SK-N-SH (cell line): ENCODE results near the gene CA5A.
"Not testable (repeated sequence)": the region's sequence is repeated elsewhere in the genome, so short reads cannot be mapped to it uniquely, and the experiment has no call there.

Source experiments
- ELF1 ChIP-seq: IDR thresholded peaks from 2 replicates; pipeline ENCODE4 v1.4.0; 2012
- EP300 ChIP-seq, 2 experiments: IDR thresholded peaks; 2 replicates each; pipeline versions ENCODE4 v1.4.0 to v1.6.1; 2012; ENCODE audit warnings: borderline replicate concordance in 1 of 2, low read depth in 1 of 2, low read length in 1 of 2
- FOSL2 ChIP-seq: IDR thresholded peaks from 2 replicates; pipeline ENCODE4 v1.4.0; 2012; ENCODE audit warnings: low read depth, mild to moderate bottlenecking, moderate library complexity, borderline replicate concordance
- GABPA ChIP-seq: IDR thresholded peaks from 2 replicates; pipeline ENCODE4 v1.4.0; 2012; ENCODE audit warnings: low read depth, mild to moderate bottlenecking
- IRF3 ChIP-seq: fragments of 150-350 bp; IDR thresholded peaks from 2 replicates; pipeline ENCODE4 v1.6.1; 2016; ENCODE audit warnings: mild to moderate bottlenecking, low read depth, low read length
- MEF2A ChIP-seq: IDR thresholded peaks from 2 replicates; pipeline ENCODE4 v1.4.0; 2012; ENCODE audit warnings: low read depth, borderline replicate concordance
- MXI1 ChIP-seq: IDR thresholded peaks from 2 replicates; pipeline ENCODE4 v1.6.1; 2012; ENCODE audit warnings: mild to moderate bottlenecking, low read depth, low read length, improper control_type of control experiment
- POLR2AphosphoS5 ChIP-seq: IDR thresholded peaks from 2 replicates; pipeline ENCODE4 v1.6.1; 2012; ENCODE audit warnings: low read depth, low read length
- RFX5 ChIP-seq: IDR thresholded peaks from 2 replicates; pipeline ENCODE4 v1.6.1; 2012; ENCODE audit warnings: mild to moderate bottlenecking, improper control_type of control experiment, low read length
- TAF1 ChIP-seq: IDR thresholded peaks from 2 replicates; pipeline ENCODE4 v1.6.1; 2012; ENCODE audit warnings: low read depth, mild to moderate bottlenecking, low read length, moderate library complexity, borderline replicate concordance
- TF ChIP-seq, protein P1 (sequence below): fragments of 200-600 bp; sonication (generic); IDR thresholded peaks from 2 replicates; pipeline ENCODE4 v1.6.1; 2017; ENCODE audit warnings: antibody characterized with exemption, mild to moderate bottlenecking, moderate library complexity
- TF ChIP-seq, protein P2 (sequence below): IDR thresholded peaks from 2 replicates; pipeline ENCODE4; 2012

DNA sequence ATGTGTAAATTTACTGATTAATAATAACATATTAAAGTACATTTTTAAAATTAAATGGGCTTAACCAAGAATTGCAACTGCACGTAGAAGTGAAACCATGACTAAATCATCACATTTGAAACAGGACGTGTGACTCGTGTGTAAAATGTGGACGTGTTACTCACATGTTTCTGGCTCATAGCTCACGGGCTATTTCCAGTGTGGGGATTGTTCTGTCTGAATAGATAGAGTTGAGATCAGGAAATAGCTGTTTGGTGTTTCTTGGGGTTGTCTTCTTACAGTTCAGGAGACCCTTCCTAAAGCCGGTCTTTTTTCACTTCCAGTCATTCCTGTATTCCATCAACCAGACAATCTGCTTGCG is 47.4 kb upstream of the CA5A start:
- TF ChIP-seq MEF2A; TAF1; MXI1; IRF3; ELF1; RFX5; GABPA; POLR2AphosphoS5; FOSL2; EP300 (IDR thresholded peaks at IDR 0.05; ENCODE audit: borderline replicate concordance in 1 of 2, low read depth in 1 of 2, low read length in 1 of 2): not testable (repeated sequence)
- TF ChIP-seq, protein P1, sequence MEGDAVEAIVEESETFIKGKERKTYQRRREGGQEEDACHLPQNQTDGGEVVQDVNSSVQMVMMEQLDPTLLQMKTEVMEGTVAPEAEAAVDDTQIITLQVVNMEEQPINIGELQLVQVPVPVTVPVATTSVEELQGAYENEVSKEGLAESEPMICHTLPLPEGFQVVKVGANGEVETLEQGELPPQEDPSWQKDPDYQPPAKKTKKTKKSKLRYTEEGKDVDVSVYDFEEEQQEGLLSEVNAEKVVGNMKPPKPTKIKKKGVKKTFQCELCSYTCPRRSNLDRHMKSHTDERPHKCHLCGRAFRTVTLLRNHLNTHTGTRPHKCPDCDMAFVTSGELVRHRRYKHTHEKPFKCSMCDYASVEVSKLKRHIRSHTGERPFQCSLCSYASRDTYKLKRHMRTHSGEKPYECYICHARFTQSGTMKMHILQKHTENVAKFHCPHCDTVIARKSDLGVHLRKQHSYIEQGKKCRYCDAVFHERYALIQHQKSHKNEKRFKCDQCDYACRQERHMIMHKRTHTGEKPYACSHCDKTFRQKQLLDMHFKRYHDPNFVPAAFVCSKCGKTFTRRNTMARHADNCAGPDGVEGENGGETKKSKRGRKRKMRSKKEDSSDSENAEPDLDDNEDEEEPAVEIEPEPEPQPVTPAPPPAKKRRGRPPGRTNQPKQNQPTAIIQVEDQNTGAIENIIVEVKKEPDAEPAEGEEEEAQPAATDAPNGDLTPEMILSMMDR: not testable (repeated sequence)
- TF ChIP-seq, protein P2, sequence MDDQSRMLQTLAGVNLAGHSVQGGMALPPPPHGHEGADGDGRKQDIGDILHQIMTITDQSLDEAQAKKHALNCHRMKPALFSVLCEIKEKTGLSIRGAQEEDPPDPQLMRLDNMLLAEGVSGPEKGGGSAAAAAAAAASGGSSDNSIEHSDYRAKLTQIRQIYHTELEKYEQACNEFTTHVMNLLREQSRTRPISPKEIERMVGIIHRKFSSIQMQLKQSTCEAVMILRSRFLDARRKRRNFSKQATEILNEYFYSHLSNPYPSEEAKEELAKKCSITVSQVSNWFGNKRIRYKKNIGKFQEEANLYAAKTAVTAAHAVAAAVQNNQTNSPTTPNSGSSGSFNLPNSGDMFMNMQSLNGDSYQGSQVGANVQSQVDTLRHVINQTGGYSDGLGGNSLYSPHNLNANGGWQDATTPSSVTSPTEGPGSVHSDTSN: not testable (repeated sequence)
